Heart left ventricle (tissue), 13 donors: ENCODE data around the gene SGPL1.

ENCODE experiments used
- CTCF ChIP-seq, 12 donors: fragments of 200-600 bp; sonication (generic) in 4 of 12; IDR thresholded peaks; one replicate each; pipeline versions ENCODE4 v1.5.0 to v1.8.0; 2018 to 2022; ENCODE audit warnings: antibody characterized with exemption in 12 of 12, mild to moderate bottlenecking in 5 of 12
- POLR2A ChIP-seq, 2 donors: fragments of 450-650 bp; IDR thresholded peaks; one replicate each; pipeline ENCODE4 v1.6.1; 2017; ENCODE audit warnings: antibody characterized with exemption in 2 of 2, mild to moderate bottlenecking in 2 of 2, moderate library complexity in 2 of 2
- donor health status: ischemic (EF 13 %, LVEDD 7.1; RV severe dilation, severe dysfunction).
- donor health status: DM: no; HTN: yes; CAD: no.
- donor health status: DM: no; HTN: no; CAD: no.
- donor health status: ischemic (EF 25% LVEDD 6.9; RV normal size, moderate dysfunction).
- donor health status: ischemic (EF 25% LVEDD 5.7; RV mildly dilated, moderate dysfunction).
- donor health status: ischemic (EF 35%, LVEDD 5.7; RV mildly dilated, moderate dysfunction).
- donor health status: nonischemic (EF 11% LVEDD 7.7; RV severe dilation, severe dysfunction).
- donor health status: DM: yes; HTN: yes; CAD: no.
- donor health status: PGD.
- donor health status: ischemic (EF 29% LVEDD 5.4; RV normal size, mild dysfunction).
- donor health status: nonischemic (EF 23%, LVEDD 6.1; RV moderate dilation, normal function).

DNA sequence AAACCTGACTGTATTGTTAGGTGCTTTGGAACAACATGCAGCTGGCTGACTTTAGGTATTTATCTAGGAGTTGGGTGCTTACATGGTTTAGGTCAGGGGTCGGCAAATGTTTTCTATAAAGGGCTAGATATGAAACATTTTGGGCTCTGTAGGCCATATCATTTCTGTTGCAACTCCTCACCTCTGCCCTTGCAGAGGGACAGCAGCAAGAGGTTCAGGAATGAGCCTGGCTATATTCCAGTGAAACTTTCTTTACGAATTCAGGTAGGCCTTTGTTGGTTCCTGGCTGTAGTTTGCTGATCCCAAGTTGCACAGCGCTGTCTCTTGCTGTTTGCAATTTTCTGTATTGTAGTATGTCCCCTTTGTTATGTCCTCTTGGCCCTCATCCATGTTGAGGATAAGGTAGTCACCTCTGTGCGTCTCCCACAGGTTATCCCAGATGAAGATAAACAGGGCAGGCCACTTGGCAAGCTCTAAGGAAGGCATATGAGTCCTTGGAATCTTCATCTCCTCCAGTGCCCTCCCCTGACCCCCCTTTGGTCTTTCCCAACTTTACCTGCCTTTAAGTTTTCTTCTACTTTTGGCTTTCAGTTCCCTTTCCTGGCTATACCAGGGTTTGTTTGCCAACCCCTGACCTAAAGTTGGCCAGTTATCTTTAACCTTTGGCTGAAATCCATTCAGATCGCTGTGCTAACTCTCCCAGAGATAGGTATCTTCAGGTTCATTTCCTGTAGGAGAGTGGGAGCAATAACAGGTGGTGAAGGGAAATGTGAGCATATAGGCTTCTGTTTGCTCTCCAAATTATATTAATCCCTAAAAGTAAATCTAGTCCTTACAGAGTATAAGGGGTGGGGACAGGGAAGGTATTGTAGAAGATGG lies 36.1 kb downstream of the SGPL1 start:
- TF ChIP-seq POLR2A (IDR thresholded peaks at IDR 0.05), result no peak
- no peak for TF ChIP-seq CTCF (IDR thresholded peaks at IDR 0.05)
